ENCODE measurements around the gene KCNJ3.
A peak's percentile ranks its signal among the peaks of the same experiment; 100 is the strongest.
"Not testable (repeated sequence)": the region's sequence is repeated elsewhere in the genome, so short reads cannot be mapped to it uniquely, and the experiment has no call there.

Gene KCNJ3

GRCh38 chr2:154849482-154849881 lies 151.0 kb downstream of the KCNJ3 start:
- DNase-seq, result no peak

- DNase-seq, result no peak
Observed at GRCh38 chr2:154850532-154850931, 152.0 kb downstream of the KCNJ3 start.

GRCh38 chr2:154855138-154855537 lies 156.6 kb downstream of the KCNJ3 start:
- DNase-seq, result peak; percentile 2

GRCh38 chr2:154867151-154867550 lies 168.7 kb downstream of the KCNJ3 start:
- DNase-seq, result not testable (repeated sequence)

GRCh38 chr2:154875999-154876398 lies 177.5 kb downstream of the KCNJ3 start:
- no peak for DNase-seq

- DNase-seq, result no peak
Observed at GRCh38 chr2:154882725-154883124, 184.2 kb downstream of the KCNJ3 start.

GRCh38 chr2:154886316-154886715 lies 187.8 kb downstream of the KCNJ3 start:
- DNase-seq, result no peak

- DNase-seq, result no peak
Observed at GRCh38 chr2:154898269-154898668, 199.8 kb downstream of the KCNJ3 start.

- DNase-seq, result no peak
Observed at GRCh38 chr2:154901063-154901462, 202.6 kb downstream of the KCNJ3 start.
